Fibroblast of mammary gland (primary cell): Measurements from ENCODE around the gene HEATR5B.
A peak's percentile ranks its signal among the peaks of the same experiment; 100 is the strongest.

ENCODE experiments used
- DNase-seq: peaks from one replicate; pipeline ENCODE4 v3.0.0-alpha.2; 2010; ENCODE audit warnings: low read depth
- H3K4me3 ChIP-seq: 2 replicates; pipeline ENCODE4 v1.5.1; 2011; ENCODE audit warnings: low read depth, mild to moderate bottlenecking, low read length, moderate library complexity; ENCODE audit not compliant: control insufficient read depth
- TF ChIP-seq, protein P1 (sequence below): conservative IDR thresholded peaks from 2 replicates; pipeline ENCODE4 v1.5.1; 2011; ENCODE audit warnings: low read depth, low read length, inconsistent platforms; ENCODE audit not compliant: control insufficient read depth, insufficient read depth

HEATR5B gene

GRCh38 chr2:36975306-36975705, 108.9 kb downstream of the HEATR5B start:
- TF ChIP-seq, protein P1, sequence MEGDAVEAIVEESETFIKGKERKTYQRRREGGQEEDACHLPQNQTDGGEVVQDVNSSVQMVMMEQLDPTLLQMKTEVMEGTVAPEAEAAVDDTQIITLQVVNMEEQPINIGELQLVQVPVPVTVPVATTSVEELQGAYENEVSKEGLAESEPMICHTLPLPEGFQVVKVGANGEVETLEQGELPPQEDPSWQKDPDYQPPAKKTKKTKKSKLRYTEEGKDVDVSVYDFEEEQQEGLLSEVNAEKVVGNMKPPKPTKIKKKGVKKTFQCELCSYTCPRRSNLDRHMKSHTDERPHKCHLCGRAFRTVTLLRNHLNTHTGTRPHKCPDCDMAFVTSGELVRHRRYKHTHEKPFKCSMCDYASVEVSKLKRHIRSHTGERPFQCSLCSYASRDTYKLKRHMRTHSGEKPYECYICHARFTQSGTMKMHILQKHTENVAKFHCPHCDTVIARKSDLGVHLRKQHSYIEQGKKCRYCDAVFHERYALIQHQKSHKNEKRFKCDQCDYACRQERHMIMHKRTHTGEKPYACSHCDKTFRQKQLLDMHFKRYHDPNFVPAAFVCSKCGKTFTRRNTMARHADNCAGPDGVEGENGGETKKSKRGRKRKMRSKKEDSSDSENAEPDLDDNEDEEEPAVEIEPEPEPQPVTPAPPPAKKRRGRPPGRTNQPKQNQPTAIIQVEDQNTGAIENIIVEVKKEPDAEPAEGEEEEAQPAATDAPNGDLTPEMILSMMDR, result no peak
- no peak overlapping the region for H3K4me3 ChIP-seq
- no peak for DNase-seq

- TF ChIP-seq, protein P1, result no peak
- DNase-seq, result no peak
- no peak overlapping the region for H3K4me3 ChIP-seq
Measured at GRCh38 chr2:36973320-36973719, 110.9 kb downstream of the HEATR5B start.

- DNase-seq, result no peak
- no peak overlapping the region for H3K4me3 ChIP-seq
- TF ChIP-seq, protein P1, result no peak
Measured at GRCh38 chr2:36971990-36972389, 112.2 kb downstream of the HEATR5B start.

DNA sequence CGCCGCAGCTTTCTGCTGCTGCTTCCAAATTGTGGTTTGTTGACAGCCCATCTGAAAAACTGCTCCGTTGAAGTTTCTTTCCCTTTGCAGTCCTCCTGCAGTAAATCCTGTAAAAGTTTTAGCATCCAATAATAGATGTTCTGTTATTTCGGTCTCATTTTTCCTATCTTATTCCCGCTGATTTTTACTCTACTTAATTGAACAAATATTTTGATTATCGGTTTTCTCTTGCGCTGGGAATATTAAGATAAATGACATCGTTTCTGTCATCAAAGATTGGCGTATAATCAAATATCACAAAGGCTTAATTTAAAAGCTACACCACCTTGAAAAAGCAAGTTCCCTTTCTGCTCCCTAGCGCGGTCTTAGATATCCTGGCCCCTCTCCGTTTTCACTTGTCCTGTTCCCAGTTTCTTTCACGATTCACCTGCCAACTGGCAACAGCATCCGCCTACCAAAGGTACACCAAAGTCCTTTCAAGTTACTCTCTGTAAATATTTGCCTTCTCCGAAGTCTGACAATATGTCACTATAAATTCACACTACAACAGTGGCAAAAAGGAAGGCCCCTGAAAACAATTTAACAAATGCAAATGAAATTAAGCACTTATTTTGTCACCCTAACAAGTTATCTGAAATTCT, 116.8 kb downstream of the HEATR5B start:
- DNase-seq, result no peak
- TF ChIP-seq, protein P1, result no peak
- H3K4me3 ChIP-seq, result peak overlapping the region; percentile 88

GRCh38 chr2:36966370-36967235, 117.6 kb downstream of the HEATR5B start, which contains the start of gene STRN:
STRN (minus strand) TSS chr2:36966536; CDS start chr2:36966463, 73 bp downstream.
- DNase-seq, result peak; percentile 90
- peak within 1 kb of the TSS; percentile 91 for H3K4me3 ChIP-seq
- TF ChIP-seq, protein P1, result no peak

DNA sequence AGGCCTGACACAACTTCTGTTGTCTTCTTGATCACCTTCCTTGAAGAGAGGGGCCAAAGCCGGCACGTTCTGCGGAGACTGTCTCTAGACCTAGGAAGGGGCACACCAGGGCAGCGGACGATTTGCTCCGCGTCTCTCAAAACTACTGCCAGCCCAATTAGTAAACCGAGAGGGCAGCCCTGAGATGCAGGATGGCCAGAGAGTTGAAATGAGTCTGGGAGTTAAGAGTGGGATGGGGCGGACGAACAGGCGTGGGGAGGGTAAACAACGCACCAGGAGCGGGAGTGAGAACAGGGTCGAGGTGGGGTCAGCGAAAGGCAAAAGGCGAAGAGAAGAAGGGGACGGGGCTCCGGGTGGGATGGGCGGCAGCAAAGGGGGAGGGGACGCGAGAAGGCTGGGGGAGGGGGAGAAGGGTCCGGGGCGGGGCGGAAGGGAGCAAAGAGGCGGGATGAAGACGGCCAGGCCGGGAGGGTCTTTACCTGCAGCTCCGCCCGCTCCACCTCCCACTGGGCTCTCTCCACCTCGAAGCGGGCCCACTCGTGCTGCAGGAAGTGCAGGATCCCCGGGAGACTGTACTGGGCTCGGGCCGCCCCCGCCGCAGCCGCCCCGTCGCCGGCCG, 118.3 kb downstream of the HEATR5B start:
- TF ChIP-seq, protein P1, result no peak
- DNase-seq, result peak; percentile 8
- peak overlapping the region; percentile 91 for H3K4me3 ChIP-seq
